Kidney epithelial cell (primary cell): ENCODE results near the gene FBP2. TPM values are rescaled to one million over a fixed set of nuclear protein-coding genes. Genes with fewer than 3 reads are reported as not detected.
"Not testable (repeated sequence)": the region's sequence is repeated elsewhere in the genome, so short reads cannot be mapped to it uniquely, and the experiment has no call there.

Experiments used
- DNase-seq: peaks from one replicate; pipeline ENCODE4 v3.0.0-alpha.2; 2010; ENCODE audit warnings: low read depth
- H3K27me3 ChIP-seq: 2 replicates; pipeline ENCODE4 v1.6.0; 2011; ENCODE audit warnings: low read length; ENCODE audit not compliant: control insufficient read depth, insufficient read depth
- H3K36me3 ChIP-seq: 2 replicates; pipeline ENCODE4 v1.5.1; 2011; ENCODE audit warnings: low read length; ENCODE audit not compliant: control insufficient read depth, insufficient read depth
- H3K4me3 ChIP-seq: 2 replicates; pipeline ENCODE4 v1.5.1; 2011; ENCODE audit warnings: low read depth, mild to moderate bottlenecking, control low read depth, low read length
- CTCF ChIP-seq: IDR thresholded peaks from 2 replicates; pipeline ENCODE4 v1.5.1; 2011; ENCODE audit warnings: mild to moderate bottlenecking, moderate library complexity, low read length, control low read depth, inconsistent platforms; ENCODE audit not compliant: insufficient read depth, poor library complexity, severe bottlenecking
- total RNA-seq: library from RNA; depleted of rRNA; stranded (reverse); fragments of >200 nt; gene quantifications from 2 replicates; pipeline ENCODE4 v1.2.3, GENCODE V29; 2015

Gene FBP2
- total RNA-seq, 1 donor from 2014 or later, result not detected

- Histone ChIP-seq H3K27me3 (no peaks in the 10 kb centered on the region), H3K4me3 (no peak overlapping the region), H3K36me3 (no peaks in the 10 kb centered on the region)
- DNase-seq, result no peak
- no peak for TF ChIP-seq CTCF
Measured at GRCh38 chr9:94567271-94567670, 26.4 kb downstream of the FBP2 start.

DNA sequence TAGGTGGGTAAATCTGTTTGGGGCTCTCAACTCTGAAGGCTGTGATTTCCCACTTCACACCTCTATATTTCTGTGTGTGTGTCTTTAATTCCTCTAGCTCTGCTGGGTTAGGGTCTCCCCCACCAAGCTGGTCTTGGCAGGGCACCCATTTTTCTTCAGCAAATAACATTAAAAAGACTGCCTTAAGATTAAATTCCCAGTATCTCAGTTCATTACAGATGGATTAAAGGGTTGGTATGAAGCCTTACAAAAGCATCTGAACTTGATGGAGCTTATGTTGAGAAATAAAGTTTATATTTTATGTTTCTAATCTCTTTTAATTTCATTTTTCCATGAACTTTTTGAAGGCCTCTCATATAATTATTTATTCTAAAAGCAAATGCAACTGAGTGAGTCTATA is 27.1 kb downstream of the FBP2 start:
- no peak for TF ChIP-seq CTCF
- Histone ChIP-seq H3K27me3 (no peaks in the 10 kb centered on the region), H3K36me3 (no peaks in the 10 kb centered on the region), H3K4me3 (no peak overlapping the region)
- no peak for DNase-seq

GRCh38 chr9:94564279-94564678 is 29.3 kb downstream of the FBP2 start:
- H3K4me3 ChIP-seq, H3K36me3 ChIP-seq, DNase-seq, H3K27me3 ChIP-seq: not testable (repeated sequence)

DNA sequence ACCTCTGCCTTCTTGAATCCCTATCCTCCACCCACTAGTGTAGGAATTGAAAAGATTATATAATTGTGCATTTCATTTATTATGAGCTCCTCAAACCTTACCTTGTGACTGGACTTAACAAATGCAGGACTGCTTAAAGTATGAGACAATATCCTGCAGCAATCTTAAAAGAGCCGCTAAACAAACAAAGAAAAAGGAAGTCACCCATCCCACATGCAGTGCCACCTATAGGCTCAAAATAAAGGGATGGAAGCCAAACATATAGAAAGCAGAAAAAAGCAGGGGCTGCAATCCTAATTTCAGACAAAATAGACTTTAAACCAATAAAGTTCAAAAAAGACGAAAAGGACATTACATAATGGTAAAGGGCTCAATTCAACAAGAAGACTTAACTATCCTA is 30.1 kb downstream of the FBP2 start:
- no peaks in the 10 kb centered on the region for H3K36me3 ChIP-seq
- H3K27me3 ChIP-seq, result no peaks in the 10 kb centered on the region
- no peak overlapping the region for H3K4me3 ChIP-seq
- no peak for TF ChIP-seq CTCF
- DNase-seq, result no peak

DNA sequence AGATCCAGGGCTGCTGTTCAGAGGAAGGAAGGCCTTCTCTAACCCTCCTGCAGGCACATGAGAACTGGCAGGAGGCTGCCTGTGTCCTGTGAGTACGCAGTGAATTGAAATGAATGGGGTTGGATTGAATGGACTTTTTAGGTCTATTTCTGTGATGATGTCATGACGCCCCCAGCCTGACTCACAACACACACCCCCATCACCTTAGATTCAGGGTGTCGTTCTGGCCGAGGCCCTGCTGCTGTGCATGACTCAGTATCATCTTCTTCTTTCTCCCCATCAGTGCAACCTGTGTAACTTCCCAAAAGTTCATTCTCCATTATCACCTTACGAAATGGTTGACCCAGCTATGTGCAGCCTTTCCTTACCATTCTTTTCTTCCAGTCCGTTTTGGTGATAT is 33.4 kb downstream of the FBP2 start:
- Histone ChIP-seq H3K27me3 (no peaks in the 10 kb centered on the region), H3K4me3 (no peak overlapping the region), H3K36me3 (no peaks in the 10 kb centered on the region)
- no peak for DNase-seq
- no peak for TF ChIP-seq CTCF

DNA sequence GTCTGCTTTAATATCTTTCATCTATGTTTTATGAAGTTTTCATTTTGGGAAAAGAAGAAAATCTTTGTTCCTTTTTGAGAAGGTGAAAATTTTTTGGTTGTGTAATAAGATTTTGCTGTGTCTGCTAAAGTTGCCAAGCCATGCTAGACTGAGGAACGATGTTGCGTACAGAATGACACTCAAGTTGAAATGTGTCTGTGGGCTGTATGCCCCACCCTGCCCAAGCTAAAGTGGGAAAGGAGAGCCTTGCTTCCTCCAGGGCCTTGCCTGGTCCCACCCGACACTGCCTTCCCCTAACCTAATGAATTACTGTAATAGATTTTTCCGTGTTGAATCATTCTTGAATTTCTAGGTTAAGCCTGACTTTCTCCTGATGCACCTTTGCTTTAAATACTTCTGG is 36.2 kb downstream of the FBP2 start:
- H3K36me3 ChIP-seq, result no peaks in the 10 kb centered on the region
- no peak for DNase-seq
- no peak overlapping the region for H3K4me3 ChIP-seq
- TF ChIP-seq CTCF, result no peak
- no peaks in the 10 kb centered on the region for H3K27me3 ChIP-seq
